Skeletal muscle tissue (tissue), 4 donors: ENCODE data around the gene PHLPP2. TPM values are rescaled to one million over a fixed set of nuclear protein-coding genes. Genes with fewer than 3 reads are reported as not detected.

ENCODE experiments used
- H3K27ac ChIP-seq: one replicate; pipeline ENCODE4 v1.7.0; 2013; ENCODE audit warnings: mild to moderate bottlenecking, low read depth, low read length, inconsistent platforms
- H3K27me3 ChIP-seq, 3 donors: one replicate each; pipeline ENCODE4 v1.7.0; 2013; ENCODE audit warnings: low read length in 3 of 3; ENCODE audit not compliant: control insufficient read depth in 3 of 3, insufficient read depth in 3 of 3
- H3K36me3 ChIP-seq, 3 donors: one replicate each; pipeline ENCODE4 v1.7.0; 2013; ENCODE audit warnings: low read length in 3 of 3; ENCODE audit not compliant: control insufficient read depth in 3 of 3, insufficient read depth in 3 of 3
- H3K4me1 ChIP-seq, 3 donors: one replicate each; pipeline ENCODE4 v1.7.0; 2013; ENCODE audit warnings: low read length in 3 of 3, mild to moderate bottlenecking in 3 of 3; ENCODE audit not compliant: control insufficient read depth in 3 of 3, insufficient read depth in 3 of 3
- H3K4me3 ChIP-seq, 3 donors: one replicate each; pipeline ENCODE4 v1.7.0; 2013; ENCODE audit warnings: low read length in 3 of 3
- H3K9ac ChIP-seq, 3 donors: one replicate each; pipeline ENCODE4 v1.7.0; 2013; ENCODE audit warnings: low read length in 3 of 3, mild to moderate bottlenecking in 3 of 3, moderate library complexity in 2 of 3, low read depth in 1 of 3
- H3K9me3 ChIP-seq, 3 donors: one replicate each; pipeline ENCODE4 v1.7.0; 2013; ENCODE audit warnings: low read length in 3 of 3; ENCODE audit not compliant: control insufficient read depth in 3 of 3
- total RNA-seq: library from RNA; depleted of rRNA; stranded (reverse); fragments of >200 nt; gene quantifications from one replicate; pipeline ENCODE4 v1.2.3, GENCODE V29; 2014
- donor health status: Osteomylitis.

PHLPP2 gene
- total RNA-seq, 1 donor from 2014 or later = 8.9 TPM

- Histone ChIP-seq H3K4me3 (no peak overlapping the region), H3K27me3 (no peaks in the 10 kb centered on the region), H3K4me1 (peaks cover 4 to 15% (median 9%) of the 10 kb centered on the region in 3 donors), H3K36me3 (no peaks in the 10 kb centered on the region), H3K27ac (no peak overlapping the region), H3K9me3 (no peaks in the 10 kb centered on the region), H3K9ac (no peak overlapping the region)
Measured at GRCh38 chr16:71721066-71721740, 3.3 kb downstream of the PHLPP2 start.

DNA sequence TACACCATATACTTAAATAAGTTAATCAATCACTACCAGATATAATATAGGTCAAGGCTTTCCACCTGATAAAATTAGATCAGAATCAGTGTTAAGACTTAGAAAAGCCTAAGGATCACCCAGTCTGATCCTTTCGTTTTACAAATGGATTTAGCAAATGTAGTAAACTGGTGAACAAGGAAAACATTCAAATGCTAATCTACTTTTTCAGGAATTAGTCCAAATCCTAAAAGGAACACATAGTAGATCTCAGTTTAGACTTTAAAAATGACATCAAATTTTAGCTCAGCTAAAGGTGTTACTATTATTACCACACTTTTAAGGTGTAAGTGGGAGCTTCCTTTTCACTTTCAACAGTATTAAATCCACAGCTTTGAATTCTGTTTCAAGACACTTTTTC lies 12.0 kb downstream of the PHLPP2 start:
- peaks cover 2 to 5% (median 4%) of the 10 kb centered on the region in 3 donors for H3K4me1 ChIP-seq
- no peak overlapping the region for H3K9ac ChIP-seq
- no peak overlapping the region for H3K27ac ChIP-seq
- no peaks in the 10 kb centered on the region for H3K27me3 ChIP-seq
- peaks cover 0 to 5% (median 4%) of the 10 kb centered on the region in 3 donors for H3K36me3 ChIP-seq
- H3K4me3 ChIP-seq = no peak overlapping the region
- H3K9me3 ChIP-seq = no peaks in the 10 kb centered on the region

- Histone ChIP-seq H3K4me3 (no peak overlapping the region), H3K4me1 (peaks cover 5 to 10% (median 8%) of the 10 kb centered on the region in 3 donors), H3K36me3 (peaks cover 0 to 5% (median 4%) of the 10 kb centered on the region in 3 donors), H3K27me3 (no peaks in the 10 kb centered on the region), H3K27ac (no peak overlapping the region), H3K9me3 (no peaks in the 10 kb centered on the region), H3K9ac (no peak overlapping the region)
Measured at GRCh38 chr16:71711789-71712188, 12.7 kb downstream of the PHLPP2 start.

DNA sequence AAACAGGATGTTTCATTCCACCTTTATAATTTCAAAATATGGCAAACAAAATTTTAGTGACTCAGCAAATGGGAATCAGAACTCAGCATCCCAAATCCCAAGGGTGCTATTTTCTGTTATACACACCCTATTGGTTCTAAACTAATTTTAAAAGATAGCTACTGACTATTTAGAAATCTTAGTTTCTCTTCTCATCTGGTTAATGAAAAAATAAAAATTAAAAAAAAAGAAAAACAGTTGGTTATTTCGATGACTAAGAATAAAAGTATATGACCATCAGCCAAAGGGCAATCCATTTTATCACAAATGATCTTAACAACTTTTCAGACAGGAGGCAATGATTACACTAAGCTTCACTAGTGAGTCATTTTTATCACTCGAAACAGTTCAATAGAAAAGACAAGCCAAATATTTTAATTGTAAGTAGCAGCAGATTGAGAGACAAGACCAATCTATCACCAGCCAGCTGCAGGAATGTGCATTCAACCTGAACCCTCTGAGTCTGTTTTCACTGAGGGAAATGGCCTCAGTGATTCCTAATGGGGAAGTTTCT lies 15.2 kb downstream of the PHLPP2 start:
- H3K27ac ChIP-seq = no peak overlapping the region
- peaks cover 0 to 2% (median under 1%) of the 10 kb centered on the region in 3 donors for H3K36me3 ChIP-seq
- H3K27me3 ChIP-seq = no peaks in the 10 kb centered on the region
- H3K9me3 ChIP-seq = no peaks in the 10 kb centered on the region
- no peak overlapping the region for H3K9ac ChIP-seq
- peaks cover 5 to 10% (median 8%) of the 10 kb centered on the region in 3 donors for H3K4me1 ChIP-seq
- no peak overlapping the region for H3K4me3 ChIP-seq

DNA sequence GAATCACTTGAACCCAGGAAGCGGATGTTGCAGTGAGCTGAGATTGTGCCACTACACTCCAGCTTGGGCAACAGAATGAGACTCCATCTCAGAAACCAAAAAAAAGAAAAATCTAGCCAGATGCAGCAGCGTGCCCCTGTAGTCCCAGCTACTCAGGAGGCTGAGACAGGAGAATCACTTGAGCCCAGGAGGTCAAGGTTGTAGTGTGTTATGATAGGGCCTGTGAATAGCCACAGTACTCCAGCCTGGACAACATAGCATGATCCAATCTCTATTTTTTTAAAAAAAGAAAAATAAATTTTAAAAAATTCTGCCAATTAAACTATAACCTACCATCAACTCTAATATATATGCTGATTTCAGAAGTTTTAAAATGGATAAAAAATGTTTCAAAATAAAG lies 15.8 kb downstream of the PHLPP2 start:
- no peak overlapping the region for H3K9ac ChIP-seq
- peaks cover 5 to 10% (median 8%) of the 10 kb centered on the region in 3 donors for H3K4me1 ChIP-seq
- no peak overlapping the region for H3K4me3 ChIP-seq
- H3K36me3 ChIP-seq = no peaks in the 10 kb centered on the region
- H3K27ac ChIP-seq = no peak overlapping the region
- H3K27me3 ChIP-seq = no peaks in the 10 kb centered on the region
- no peaks in the 10 kb centered on the region for H3K9me3 ChIP-seq

DNA sequence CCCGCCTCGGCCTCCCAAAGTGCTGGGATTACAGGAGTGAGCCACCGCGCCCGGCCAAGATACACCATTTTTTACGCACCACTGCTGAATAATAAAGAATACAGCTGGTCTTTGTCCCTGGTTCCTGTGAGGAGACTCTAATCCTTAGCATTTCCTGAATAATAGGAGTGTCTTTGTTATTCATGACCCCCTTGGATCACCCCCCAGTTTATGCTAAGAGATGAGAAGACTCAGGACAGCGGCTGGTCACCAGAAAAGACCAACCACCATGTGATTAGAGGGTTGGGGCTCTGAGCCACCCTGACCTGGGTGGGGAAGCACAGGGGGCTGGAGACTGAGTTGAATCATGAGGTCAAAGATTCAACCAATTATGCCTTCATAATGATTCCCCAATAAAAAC lies 17.3 kb downstream of the PHLPP2 start:
- H3K4me1 ChIP-seq = peaks cover 5 to 10% (median 8%) of the 10 kb centered on the region in 3 donors
- H3K4me3 ChIP-seq = no peak overlapping the region
- H3K9ac ChIP-seq = peak overlapping the region in 2 of 3 donors; percentile 0 to 40
- no peaks in the 10 kb centered on the region for H3K9me3 ChIP-seq
- H3K36me3 ChIP-seq = no peaks in the 10 kb centered on the region
- H3K27ac ChIP-seq = no peak overlapping the region
- H3K27me3 ChIP-seq = no peaks in the 10 kb centered on the region

GRCh38 chr16:71706046-71706445 lies 18.5 kb downstream of the PHLPP2 start:
- Histone ChIP-seq H3K27me3 (no peaks in the 10 kb centered on the region), H3K9ac (no peak overlapping the region), H3K36me3 (no peaks in the 10 kb centered on the region), H3K27ac (no peak overlapping the region), H3K9me3 (no peaks in the 10 kb centered on the region), H3K4me3 (no peak overlapping the region), H3K4me1 (peaks cover 5 to 10% (median 8%) of the 10 kb centered on the region in 3 donors)

DNA sequence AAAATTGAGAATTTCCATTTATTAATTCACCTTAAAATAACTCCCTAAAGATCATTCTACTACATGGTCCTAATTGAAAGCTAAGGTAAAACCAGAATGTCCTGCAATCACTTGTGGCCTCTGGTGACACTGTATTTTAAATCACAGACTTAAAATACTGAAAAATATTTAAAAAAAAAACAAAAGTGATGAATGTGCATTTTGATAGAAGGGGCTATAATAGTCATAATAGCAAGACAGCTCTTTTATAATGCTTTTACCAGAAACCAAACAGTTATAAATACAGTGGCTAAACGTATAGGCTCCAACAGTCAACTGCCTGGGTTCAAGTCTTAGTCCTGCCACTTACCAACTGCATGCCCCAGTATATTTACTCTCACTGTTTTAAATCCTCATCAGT lies 21.2 kb downstream of the PHLPP2 start:
- H3K27me3 ChIP-seq = no peaks in the 10 kb centered on the region
- H3K36me3 ChIP-seq = peaks cover 2 to 5% (median 3%) of the 10 kb centered on the region in 3 donors
- H3K9me3 ChIP-seq = no peaks in the 10 kb centered on the region
- no peak overlapping the region for H3K27ac ChIP-seq
- no peak overlapping the region for H3K4me3 ChIP-seq
- H3K4me1 ChIP-seq = peaks cover 5 to 10% (median 8%) of the 10 kb centered on the region in 3 donors
- no peak overlapping the region for H3K9ac ChIP-seq

DNA sequence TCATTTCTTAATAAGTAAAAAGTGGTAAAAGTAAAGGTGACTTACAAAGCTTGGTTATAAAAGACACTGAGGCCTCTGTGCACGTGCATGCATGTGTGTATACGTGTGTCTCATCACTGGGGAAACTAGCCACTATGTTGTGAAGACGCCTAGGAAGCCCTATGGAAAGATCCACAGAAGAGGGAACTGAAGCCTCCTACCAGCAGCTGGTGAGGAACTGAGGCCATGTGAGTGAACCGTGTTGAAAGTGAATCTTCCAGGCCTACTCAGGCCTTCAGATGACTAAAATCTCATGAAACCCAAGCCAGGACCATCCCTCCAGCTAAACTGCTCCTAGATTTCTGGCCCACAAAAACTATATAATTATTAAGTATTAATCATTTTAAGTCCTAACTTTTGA lies 23.7 kb downstream of the PHLPP2 start:
- H3K4me3 ChIP-seq = no peak overlapping the region
- H3K9me3 ChIP-seq = no peaks in the 10 kb centered on the region
- no peaks in the 10 kb centered on the region for H3K27me3 ChIP-seq
- no peak overlapping the region for H3K27ac ChIP-seq
- peaks cover 2 to 8% (median 3%) of the 10 kb centered on the region in 3 donors for H3K36me3 ChIP-seq
- no peaks in the 10 kb centered on the region for H3K4me1 ChIP-seq
- no peak overlapping the region for H3K9ac ChIP-seq

- Histone ChIP-seq H3K27ac (no peak overlapping the region), H3K9me3 (no peaks in the 10 kb centered on the region), H3K27me3 (no peaks in the 10 kb centered on the region), H3K4me1 (no peaks in the 10 kb centered on the region), H3K36me3 (peaks cover 2 to 8% (median 3%) of the 10 kb centered on the region in 3 donors), H3K9ac (no peak overlapping the region), H3K4me3 (no peak overlapping the region)
Measured at GRCh38 chr16:71698491-71698890, 26.0 kb downstream of the PHLPP2 start.
